ENCODE measurements around the gene CPED1. TPM values are rescaled to one million over a fixed set of nuclear protein-coding genes. Genes with fewer than 3 reads are reported as not detected.

The CPED1 gene
- polyA plus RNA-seq, 1 donor, result 43.4 TPM

DNA sequence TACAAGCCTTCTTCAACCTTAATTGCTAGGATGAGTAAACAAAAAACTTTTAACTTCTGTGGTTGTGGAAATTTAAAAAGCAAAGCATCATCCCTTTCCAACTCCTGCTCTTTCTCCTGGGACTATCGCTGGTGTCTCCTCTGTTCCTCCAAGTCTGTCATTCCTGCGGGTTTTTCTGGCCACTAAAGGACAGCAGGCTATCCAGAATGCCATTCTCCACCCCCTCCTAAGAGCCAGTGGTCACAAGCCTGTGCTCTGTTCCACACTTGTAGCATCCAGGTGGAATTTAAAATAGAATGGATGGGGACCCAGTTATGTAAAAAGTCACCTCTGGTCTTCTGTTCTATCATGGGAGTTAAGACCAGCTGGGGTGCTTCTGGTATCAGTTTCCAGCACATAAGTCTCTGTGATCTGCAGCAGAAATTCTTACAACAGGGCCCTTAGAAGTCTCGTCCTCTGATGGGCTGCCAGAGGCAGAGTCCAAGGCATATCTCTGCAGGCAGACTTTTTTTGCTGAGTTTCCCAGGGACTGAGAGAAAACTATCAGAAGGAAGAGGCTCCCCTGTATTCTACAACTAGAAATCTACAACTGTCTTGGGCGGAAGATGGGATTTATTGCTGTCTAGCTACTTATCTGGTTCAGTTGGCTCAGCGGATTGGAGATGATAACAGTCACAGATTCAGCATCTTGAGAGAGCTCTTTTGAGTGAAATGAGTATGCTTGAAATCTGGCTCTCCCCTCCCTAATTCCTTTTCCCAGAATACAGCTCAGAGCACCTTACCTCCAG, 335.2 kb downstream of the CPED1 start:
- no peak for DNase-seq

DNA sequence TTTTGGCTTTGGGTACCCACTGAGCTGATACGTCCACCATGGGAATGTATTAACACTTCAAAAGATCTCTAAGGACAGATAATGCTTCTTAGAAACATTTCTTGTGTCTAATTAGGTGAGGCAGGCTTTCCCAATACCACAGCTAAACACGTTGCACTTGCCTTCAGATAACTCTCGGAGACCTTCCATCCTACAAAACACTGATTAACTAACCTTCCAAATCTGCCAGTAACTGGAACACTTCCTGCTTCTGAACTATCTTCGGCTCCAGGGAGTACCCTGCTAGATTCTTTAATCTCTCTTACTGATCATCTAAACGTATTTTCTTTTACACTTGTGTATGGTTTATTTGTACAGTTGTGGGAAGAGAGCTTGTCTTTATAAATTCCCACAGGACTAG, 339.2 kb downstream of the CPED1 start:
- no peak for DNase-seq

DNA sequence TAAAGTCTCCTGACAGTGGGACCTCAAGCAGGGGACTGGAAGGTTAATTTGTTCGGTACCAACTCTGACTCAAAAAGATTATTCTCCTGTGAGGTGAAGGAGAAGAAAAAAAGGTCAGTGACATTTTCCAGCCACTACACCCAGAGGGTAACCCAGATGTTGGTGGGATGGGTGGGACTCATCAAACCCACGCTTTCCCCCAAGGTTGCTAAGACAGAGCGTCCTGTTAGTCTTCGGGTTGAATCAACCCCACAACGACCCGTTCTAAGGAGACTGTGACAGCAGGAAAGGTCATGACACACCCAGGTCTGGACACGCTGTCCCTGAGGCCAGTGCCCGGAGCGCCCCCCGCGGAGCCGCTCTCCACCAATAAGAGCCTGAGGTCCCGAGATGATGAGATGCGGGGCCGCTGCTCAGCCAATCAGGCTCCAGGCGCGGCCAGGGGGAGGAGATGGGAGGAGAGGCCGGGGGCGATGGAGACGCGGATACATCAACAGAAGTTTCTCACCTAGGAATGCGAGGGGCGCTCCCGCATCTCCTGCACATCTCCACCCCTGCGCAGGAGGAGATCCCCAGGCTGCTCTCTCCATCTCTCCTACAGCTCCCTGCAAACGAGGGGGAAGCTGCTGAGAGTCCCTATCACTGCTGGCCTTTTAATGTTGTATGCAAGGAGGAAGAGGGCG, 340.1 kb downstream of the CPED1 start, which contains the start of gene WNT16:
TSS of gene WNT16 (plus strand) at position 493 of the 683 bp plus-strand sequence. CDS start 293 bp downstream, outside the sequence.
- no peak for DNase-seq

DNA sequence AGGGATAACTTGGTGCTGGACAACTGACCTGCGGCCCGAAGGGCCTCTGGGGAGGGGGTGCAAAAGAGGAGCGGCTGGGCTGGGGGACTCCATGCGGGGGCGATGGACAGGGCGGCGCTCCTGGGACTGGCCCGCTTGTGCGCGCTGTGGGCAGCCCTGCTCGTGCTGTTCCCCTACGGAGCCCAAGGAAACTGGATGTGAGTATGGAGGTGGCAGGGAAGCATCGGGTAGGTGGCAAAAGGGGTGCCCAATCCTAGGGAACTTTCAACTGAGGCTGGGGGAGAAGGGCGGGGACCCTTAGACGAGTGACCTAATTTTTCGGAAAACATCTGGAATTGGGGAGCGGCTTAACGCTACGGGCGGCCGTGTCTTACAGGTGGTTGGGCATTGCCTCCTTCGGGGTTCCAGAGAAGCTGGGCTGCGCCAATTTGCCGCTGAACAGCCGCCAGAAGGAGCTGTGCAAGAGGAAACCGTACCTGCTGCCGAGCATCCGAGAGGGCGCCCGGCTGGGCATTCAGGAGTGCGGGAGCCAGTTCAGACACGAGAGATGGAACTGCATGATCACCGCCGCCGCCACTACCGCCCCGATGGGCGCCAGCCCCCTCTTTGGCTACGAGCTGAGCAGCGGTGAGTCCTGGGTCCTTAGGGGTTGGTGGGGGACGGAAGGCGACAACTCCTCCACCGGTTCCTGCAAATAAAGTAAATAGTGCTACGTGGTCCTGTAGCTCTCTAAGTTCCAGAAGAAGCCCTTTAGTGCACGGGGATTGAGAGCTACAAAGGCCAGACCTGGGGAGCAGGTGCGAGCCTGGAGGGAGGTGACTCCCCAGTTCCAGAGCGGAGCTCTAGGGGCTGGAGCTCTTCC, 340.9 kb downstream of the CPED1 start:
- no peak for DNase-seq

DNA sequence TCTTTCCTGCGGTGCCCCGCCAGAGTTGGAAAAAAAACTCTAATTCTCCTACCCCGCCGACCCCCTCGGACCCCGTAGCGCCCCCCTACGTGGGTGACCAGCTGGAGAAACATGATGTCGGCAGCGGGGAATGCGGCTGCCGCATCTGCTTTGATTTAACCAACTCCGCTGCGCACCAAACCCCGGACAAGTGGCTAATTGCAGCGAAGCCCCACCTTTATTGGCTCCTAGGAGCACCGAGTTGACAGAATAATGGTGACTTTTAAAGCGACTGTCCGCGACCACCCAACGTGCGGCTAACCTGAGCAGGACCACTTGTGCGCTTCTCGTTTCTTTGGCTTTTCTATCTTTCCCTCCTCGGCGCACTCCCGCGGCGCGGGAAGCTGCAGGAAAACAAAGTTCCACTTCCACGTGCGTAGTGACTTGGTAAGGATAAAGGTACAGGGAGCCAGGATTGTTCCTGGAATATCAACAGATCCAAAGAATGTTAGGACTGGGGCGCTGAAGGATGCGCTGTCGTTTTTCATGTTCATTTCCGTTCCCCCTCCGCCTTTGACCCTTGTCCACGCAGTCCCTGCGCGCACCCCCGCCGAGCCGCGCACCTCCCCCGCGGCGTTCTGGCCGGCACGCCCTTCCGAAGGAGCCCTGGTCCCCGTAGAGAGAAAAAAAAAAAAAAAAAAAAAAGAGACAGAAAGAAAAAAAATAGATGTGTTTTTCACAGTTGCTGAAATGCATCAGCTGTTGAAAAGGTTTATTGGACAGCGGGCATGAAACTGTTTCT, 341.7 kb downstream of the CPED1 start:
- no peak for DNase-seq

DNA sequence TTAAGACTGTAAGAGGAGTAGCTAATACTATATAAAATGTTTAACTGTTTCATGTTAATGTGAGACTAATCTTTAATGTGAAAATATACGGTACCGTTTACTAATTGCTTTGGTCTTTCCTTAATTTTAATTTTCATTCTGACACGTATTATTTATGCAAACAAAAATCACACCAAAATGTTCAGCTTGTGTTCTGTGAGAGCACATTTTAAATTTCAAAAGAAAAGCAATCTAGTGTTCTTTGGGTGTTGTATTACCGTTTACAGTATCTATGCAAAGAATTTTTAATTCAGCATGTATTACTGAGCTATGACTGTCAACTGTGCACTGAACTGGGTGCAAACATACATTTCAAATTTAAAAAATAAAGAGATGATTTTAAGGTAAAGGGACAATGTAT, 342.5 kb downstream of the CPED1 start:
- DNase-seq, result no peak

DNA sequence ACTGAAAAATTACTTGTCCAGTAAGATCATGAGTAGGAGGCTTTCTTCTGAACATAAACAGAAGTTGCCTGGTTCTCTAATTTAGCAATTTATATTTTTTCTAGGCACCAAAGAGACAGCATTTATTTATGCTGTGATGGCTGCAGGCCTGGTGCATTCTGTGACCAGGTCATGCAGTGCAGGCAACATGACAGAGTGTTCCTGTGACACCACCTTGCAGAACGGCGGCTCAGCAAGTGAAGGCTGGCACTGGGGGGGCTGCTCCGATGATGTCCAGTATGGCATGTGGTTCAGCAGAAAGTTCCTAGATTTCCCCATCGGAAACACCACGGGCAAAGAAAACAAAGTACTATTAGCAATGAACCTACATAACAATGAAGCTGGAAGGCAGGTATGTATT, 343.1 kb downstream of the CPED1 start:
- no peak for DNase-seq

DNA sequence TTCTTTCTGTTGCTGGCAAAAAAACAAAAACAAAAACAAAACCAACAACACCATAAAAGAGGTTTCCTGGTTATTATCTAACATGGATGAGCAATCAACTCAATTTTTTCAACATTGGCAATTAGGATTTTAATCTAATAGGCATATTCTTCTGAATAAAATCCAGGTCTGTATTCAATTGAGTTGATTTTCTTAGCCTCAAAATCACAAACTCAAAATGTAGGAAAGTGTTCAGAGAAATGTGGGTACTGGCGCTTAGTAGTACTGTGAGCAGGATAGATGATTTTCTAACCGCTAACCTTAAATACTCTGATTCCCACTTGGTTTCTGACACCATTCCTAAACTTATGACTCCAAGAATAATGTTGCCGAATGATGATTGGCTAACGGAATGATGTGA, 345.9 kb downstream of the CPED1 start:
- DNase-seq, result no peak

DNA sequence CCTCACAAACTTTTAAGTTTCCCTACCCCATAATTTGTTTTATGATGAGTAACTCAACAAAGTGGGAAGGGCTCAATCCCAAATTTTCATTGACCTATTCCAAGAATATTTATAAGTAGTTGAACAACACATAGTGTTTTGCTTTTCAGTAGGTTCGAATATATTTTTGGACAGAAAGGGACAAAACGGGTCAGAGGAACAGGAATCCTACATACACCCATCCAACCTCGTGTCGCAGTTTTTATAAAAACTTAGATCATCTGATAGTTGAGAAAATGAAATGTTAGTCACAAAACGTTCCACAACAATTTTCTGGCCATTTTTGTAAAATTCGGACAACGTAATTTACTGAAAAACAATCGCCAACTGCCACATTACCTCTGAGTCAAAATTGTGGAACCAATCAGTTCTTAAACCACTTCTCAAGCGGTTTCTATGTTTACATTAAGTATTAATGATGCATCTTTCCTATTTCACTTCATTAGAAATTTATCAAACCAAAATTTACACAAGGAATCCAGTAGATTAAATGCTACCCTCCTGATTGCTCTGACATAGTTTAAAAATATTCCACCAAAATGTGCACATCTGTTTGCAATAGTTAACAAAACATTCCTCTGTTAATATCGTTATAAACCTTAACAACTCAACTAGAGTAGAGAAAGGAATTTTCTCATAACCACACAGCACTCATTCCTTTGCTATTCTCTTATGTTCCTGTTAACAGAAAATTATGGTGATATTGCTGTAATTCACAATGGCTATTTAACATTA, 346.6 kb downstream of the CPED1 start:
- DNase-seq, result no peak

DNA sequence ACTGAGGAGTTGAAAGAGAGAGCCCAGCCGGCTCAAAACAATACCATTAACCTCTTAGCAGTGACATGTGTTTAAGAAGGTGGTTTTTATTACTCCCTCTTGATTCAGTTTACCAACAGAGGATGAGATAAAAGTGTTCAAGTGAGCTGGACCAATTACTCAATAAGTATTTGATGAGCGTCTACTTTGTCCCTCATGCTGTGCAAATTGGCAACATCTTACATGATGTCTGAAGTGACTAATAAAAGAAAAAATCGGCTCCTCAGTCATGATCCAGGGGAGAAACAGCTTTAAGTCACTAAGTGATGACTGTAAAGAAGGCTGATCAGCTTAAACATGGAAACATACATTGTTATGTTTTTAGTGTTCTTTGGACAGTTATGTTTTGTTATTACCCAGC, 348.1 kb downstream of the CPED1 start:
- no peak for DNase-seq

DNA sequence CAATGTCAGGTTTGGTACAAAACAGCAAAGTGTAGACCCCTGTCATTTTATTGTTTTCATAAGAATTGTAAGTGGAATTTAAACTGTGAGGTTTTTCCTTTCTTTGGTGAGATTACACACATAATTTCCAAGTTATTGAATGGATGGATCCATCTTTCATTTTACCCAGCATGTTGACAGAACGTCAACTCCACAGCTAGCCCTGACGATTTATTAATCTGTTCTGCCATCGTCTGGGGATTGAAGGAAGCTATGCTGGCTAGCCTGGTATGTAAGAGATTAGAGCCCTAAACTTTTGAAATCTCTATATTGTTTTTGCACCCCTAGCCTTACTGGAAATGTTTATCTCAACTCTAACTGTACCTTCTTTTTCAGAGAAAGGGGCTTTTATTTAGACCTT, 348.9 kb downstream of the CPED1 start:
- no peak for DNase-seq

DNA sequence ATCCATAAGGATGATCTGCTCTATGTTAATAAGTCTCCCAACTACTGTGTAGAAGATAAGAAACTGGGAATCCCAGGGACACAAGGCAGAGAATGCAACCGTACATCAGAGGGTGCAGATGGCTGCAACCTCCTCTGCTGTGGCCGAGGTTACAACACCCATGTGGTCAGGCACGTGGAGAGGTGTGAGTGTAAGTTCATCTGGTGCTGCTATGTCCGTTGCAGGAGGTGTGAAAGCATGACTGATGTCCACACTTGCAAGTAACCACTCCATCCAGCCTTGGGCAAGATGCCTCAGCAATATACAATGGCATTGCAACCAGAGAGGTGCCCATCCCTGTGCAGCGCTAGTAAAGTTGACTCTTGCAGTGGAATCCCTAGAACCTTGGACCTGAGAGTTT, 350.6 kb downstream of the CPED1 start:
- no peak for DNase-seq

DNA sequence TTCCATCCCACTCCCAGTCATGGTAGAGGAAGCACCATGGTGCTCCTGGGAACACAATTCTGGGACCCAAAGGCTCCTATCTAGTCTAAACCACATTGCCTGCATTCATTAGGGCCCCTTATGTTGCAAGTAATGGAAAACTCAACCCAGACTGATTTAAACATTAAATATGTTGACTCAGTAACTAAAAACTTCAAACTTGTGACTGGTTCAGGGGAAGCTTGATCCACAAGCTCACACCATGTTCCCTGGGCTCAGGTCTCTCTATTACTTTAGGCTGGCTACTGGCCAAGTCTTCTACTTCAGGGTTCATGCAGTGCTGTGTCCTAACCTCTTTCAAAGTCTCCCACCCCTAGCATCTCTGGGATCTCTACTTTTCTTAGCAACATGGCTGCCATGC, 353.4 kb downstream of the CPED1 start:
- no peak for DNase-seq

DNA sequence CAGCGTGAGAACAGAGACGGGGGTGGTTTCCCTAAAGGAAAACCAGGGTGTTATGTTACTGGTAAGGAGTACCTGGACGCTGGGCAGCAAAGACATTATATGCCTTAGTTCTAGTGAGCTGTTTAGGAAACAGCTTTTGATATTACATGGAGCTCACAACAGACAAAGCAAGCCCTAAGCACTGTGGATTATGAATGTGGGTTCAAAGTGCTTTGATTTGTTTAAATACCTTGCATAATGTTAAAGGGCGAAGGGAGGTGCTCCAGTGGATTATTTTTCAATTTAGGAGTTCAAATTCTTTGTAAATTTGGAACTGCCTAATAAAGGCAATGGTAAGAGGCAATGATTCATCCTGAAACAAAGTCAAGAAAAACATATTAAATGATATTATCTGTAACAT, 354.1 kb downstream of the CPED1 start:
- DNase-seq, result no peak

DNA sequence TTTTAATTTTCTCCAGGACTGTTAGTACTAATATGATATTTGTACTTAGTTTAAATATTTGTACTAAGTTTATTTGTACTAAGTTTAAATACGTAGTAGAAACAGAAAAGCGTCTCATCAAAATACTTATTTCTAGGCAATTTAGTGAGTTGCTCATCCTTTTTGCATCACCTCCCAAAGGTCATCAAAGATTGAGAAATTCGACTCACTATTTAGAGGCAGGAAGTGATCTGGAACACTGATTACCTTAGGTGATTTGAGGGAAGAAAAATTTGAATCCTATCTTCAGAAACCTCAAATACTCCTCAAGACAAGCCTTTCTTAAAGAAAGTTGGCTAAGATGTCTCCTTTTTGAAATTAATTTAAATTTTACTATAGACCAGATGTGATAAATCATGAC, 354.8 kb downstream of the CPED1 start:
- no peak for DNase-seq

DNA sequence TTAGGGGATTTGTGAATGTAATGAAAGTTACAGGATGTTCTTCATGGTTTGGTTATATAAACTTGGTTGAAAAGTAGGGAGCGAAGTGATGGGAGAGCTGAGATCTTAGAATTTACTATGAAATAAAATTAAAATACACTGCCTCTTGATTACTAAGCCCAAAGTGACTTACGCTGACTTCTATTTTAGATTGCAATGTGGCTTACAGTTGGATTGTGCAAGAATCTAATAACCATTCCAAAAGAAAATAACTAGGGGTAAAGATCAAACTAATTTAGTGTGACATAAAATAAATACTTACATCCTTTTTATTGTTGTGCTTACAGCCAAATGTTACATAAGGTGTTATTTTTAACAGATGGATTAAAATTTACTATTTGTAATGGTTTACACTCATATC, 355.6 kb downstream of the CPED1 start:
- no peak for DNase-seq

DNA sequence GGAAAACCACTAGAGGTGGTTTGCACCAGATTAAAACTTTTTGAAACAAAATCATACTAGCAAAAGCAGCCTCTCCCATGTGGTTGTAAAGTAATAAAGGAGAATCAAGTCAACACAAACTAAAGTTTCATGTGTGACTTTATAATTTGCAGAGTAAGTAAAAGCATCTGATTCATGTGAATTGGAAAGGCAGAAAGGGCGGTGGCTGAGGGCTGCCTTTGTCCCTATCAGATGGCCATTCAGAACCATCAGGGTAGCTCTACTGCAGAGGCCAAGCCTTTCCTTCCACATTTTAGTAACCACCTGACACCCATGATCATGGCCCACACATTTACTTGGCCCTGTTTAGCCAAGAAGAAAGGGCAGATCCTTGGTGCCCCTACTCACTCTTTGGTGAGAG, 356.0 kb downstream of the CPED1 start:
- DNase-seq, result no peak
